ENCODE results near the gene TSHZ2. TPM values are rescaled to one million over a fixed set of nuclear protein-coding genes. Genes with fewer than 3 reads are reported as not detected.

The TSHZ2 gene
- total RNA-seq, 4 donors from 2014 or later, result 28.6 to 40.1 (median 35.5) TPM

- TF ChIP-seq CTCF (IDR thresholded peaks at IDR 0.05; ENCODE audit: low read depth), result no peak
Observed at GRCh38 chr20:52987295-52987694, 15.1 kb downstream of the TSHZ2 start.

- TF ChIP-seq CTCF (IDR thresholded peaks at IDR 0.05; ENCODE audit: low read depth), result no peak
Observed at GRCh38 chr20:52991830-52992229, 19.7 kb downstream of the TSHZ2 start.

GRCh38 chr20:52992632-52993031, 20.5 kb downstream of the TSHZ2 start:
- no peak for TF ChIP-seq CTCF (IDR thresholded peaks at IDR 0.05; ENCODE audit: low read depth)

- TF ChIP-seq CTCF (IDR thresholded peaks at IDR 0.05; ENCODE audit: low read depth), result no peak
Observed at GRCh38 chr20:52993076-52993475, 20.9 kb downstream of the TSHZ2 start.

- no peak for TF ChIP-seq CTCF (IDR thresholded peaks at IDR 0.05; ENCODE audit: low read depth)
Observed at GRCh38 chr20:52994184-52994970, 22.2 kb downstream of the TSHZ2 start.

GRCh38 chr20:52996130-52996529, 24.0 kb downstream of the TSHZ2 start:
- no peak for TF ChIP-seq CTCF (IDR thresholded peaks at IDR 0.05; ENCODE audit: low read depth)

- no peak for TF ChIP-seq CTCF (IDR thresholded peaks at IDR 0.05; ENCODE audit: low read depth)
Observed at GRCh38 chr20:52996658-52997057, 24.5 kb downstream of the TSHZ2 start.
